SJCRH30 (cell line): ENCODE results near the gene CSTF1. TPM values are rescaled to one million over a fixed set of nuclear protein-coding genes. Genes with fewer than 3 reads are reported as not detected.

Experiments used
- DNase-seq, 2 experiments: peaks; one replicate each; pipeline ENCODE4 v3.0.0-alpha.2; 2015 to 2020
- H3K27ac ChIP-seq: fragments of 250-450 bp; sonication (Bioruptor Pico); 2 replicates; pipeline ENCODE4 v1.5.1; 2020; ENCODE audit warnings: mild to moderate bottlenecking, moderate library complexity
- H3K27me3 ChIP-seq: fragments of 250-450 bp; sonication (Bioruptor Pico); 2 replicates; pipeline ENCODE4 v1.5.1; 2020; ENCODE audit warnings: mild to moderate bottlenecking, moderate library complexity
- H3K36me3 ChIP-seq: fragments of 250-450 bp; sonication (Bioruptor Pico); 2 replicates; pipeline ENCODE4 v1.5.1; 2020; ENCODE audit warnings: mild to moderate bottlenecking, moderate library complexity
- H3K4me1 ChIP-seq: fragments of 250-450 bp; sonication (Bioruptor Pico); 2 replicates; pipeline ENCODE4 v1.5.1; 2020; ENCODE audit warnings: mild to moderate bottlenecking, moderate library complexity
- H3K4me3 ChIP-seq: fragments of 250-450 bp; sonication (Bioruptor Pico); 2 replicates; pipeline ENCODE4 v1.5.1; 2020; ENCODE audit warnings: mild to moderate bottlenecking, moderate library complexity
- H3K9me3 ChIP-seq: fragments of 250-450 bp; sonication (Bioruptor Pico); replicated peaks from 2 replicates; pipeline ENCODE4 v1.5.1; 2020; ENCODE audit warnings: mild to moderate bottlenecking, moderate library complexity
- total RNA-seq: library from RNA; depleted of rRNA; stranded (reverse); fragments of >200 nt; shearing (Covaris generic); gene quantifications from 2 replicates; pipeline ENCODE4 v1.2.3, GENCODE V29; 2014; rRNA removed

The CSTF1 gene
- total RNA-seq, result 158 and 167 TPM in 2 replicates

DNA sequence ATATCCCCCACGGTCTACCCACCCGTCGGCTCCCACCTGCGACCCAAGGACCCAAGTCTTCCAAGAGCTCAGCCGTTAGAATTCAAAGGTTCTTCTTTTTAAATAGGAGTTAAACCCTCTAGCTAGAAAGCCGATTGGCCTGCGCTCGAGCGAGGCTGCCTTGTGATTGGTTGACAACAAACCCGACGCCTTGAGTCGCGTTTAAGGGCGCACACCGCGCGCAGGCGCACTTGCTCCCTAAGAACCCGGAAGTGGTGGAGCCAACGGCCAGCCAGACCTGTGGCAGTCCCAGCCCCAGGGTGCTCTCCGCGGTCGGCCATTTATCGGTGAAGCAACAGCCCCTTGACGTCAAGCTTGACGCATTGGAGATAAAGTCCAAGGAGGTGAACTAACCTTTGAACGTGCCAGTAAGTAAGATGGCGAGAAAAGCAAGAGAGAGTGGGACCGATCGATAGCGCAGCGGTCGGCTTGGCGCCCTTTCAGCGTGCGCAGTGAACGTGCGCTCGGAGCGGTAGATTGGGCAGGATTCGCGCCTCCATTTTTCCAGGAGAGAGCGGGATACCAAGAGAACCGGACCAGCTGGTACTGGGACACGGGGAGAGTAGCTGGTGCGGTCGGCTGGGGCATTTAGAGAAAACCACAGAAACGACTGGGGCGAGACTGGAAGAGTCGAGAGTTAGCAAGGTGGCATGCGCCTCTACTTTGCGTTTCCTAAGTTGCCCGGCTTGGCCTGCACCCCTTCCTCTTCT, at the start of gene CSTF1, which contains the start of gene AURKA:
TSS of gene CSTF1 (plus strand) at position 514 of the 749 bp plus-strand sequence. CDS start 2,908 bp downstream, outside the sequence.
TSS of gene AURKA (minus strand) at position 84 of the 749 bp plus-strand sequence. CDS start 4,018 bp downstream, outside the sequence.
- peaks cover 17% of the 10 kb centered on the region for H3K4me1 ChIP-seq
- no peaks in the 10 kb centered on the region for H3K27me3 ChIP-seq
- peak within 1 kb of the TSS; percentile 89 for H3K4me3 ChIP-seq
- DNase-seq, result peak; percentile 100
- no peaks in the 10 kb centered on the region for H3K9me3 ChIP-seq
- peaks cover 61% of the 10 kb centered on the region for H3K36me3 ChIP-seq
- peak within 1 kb of the TSS; percentile 75 for H3K27ac ChIP-seq

DNA sequence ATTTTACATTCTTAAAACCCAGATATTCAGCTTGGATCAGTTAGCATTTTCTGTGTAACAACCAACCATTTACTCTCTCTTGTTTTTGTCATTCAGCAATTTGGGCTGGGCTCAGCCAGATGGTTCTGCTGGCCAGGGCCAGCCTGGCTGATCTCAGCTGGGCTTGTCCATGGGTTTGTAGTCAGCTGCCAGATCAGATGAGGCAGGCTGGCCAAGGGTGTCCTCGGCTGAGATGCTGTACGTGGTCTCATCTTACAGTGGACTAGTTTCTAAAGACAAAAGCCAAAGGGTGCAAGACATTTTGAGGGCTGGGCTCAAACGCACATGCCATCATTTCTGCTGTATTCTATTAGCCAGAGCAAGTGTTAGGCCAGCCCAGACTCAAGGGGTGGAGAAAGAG, 49.7 kb upstream of the CSTF1 start:
- Histone ChIP-seq H3K4me3 (no peak overlapping the region), H3K36me3 (no peaks in the 10 kb centered on the region), H3K4me1 (no peaks in the 10 kb centered on the region), H3K27ac (no peak overlapping the region), H3K27me3 (peaks cover 5% of the 10 kb centered on the region; the same call in 1 of the 2 replicates), H3K9me3 (no peaks in the 10 kb centered on the region)
- DNase-seq, result no peak

DNA sequence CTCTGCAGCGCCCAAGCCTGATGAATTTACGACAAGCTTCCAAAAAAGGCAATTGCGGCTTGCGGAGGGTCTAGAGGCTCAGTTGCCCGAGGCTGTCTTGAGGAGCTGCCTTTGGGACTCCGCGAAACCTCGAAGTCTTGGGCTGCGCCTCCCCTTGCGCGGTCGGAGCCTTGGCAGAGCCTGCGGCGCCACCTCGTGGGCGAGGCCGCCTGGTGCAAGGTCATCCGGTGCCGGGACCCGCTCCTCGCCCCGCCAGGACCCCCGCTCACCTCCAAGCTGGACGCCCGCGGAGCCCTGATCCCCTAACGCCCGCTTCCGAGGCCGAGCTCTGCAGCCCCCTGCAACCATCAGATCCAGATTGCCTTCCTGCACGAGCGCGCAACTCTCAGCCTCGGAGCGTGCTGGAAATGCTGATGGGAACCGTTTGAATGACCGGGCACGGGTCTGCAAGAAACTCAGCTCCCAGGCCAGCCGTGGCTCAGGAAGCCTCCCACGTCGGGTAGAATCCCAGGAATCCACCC, 48.5 kb upstream of the CSTF1 start:
- peaks cover 14% of the 10 kb centered on the region for H3K27me3 ChIP-seq
- H3K4me3 ChIP-seq, result no peak overlapping the region
- no peaks in the 10 kb centered on the region for H3K4me1 ChIP-seq
- no peaks in the 10 kb centered on the region for H3K9me3 ChIP-seq
- no peak for DNase-seq
- H3K36me3 ChIP-seq, result no peaks in the 10 kb centered on the region
- H3K27ac ChIP-seq, result no peak overlapping the region

DNA sequence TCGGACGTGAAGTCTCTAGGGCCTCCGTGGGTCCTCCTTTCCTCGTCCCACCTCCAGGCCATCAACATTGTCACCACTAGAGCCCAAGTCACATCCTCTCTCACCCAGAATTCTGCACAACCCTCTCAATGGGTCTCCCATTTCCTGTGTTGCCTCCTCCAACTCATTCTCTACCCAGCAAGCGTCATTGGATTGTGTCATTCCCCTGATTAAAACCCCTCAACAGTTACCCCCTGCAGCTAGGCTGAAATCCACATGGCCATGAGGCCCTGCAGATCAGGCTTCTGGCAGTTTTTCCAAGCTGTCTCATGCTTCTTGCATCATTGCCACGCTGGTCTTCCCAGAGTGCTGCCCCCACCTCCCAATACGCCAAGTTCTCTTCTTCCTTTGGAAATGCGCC, 46.5 kb upstream of the CSTF1 start:
- H3K27me3 ChIP-seq, result peaks cover 14% of the 10 kb centered on the region
- no peak for DNase-seq
- no peaks in the 10 kb centered on the region; the same call in 1 of the 2 replicates for H3K9me3 ChIP-seq
- no peaks in the 10 kb centered on the region for H3K36me3 ChIP-seq
- no peak overlapping the region for H3K4me3 ChIP-seq
- no peaks in the 10 kb centered on the region for H3K4me1 ChIP-seq
- H3K27ac ChIP-seq, result no peak overlapping the region

DNA sequence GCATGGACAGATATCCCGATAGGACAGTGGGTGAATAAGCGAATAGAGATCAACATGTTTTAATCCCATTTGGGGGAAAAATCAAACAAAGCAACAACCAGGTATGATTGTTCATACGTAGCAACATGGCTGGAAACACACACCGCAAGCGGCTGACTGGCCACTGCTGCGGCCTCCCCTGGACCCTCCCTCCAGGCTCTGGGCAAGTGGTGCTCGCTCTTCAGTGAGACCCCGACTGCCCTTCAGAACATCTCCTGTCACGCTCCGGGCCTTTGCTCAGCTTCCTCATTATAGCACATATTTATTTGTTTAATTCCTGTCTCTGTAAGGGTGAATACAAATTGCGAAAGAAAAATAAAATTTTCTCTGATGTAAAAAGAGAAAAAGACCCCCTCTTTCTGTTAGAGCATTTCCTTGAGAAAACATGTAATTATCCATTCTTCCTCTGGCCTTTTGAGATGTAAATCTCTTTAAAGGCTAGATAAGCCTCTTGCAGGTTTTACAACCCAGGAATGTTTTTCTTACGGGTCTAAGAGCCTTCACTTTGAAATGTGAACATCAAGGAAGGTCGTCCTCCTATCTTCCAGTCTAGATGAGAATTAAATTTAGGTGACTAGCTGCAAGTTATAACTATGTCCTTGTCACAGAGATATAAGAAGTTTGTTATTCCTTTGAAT, 44.7 kb upstream of the CSTF1 start:
- DNase-seq, result no peak
- H3K9me3 ChIP-seq, result no peaks in the 10 kb centered on the region; the same call in 1 of the 2 replicates
- no peak overlapping the region for H3K4me3 ChIP-seq
- no peak overlapping the region for H3K27ac ChIP-seq
- no peaks in the 10 kb centered on the region for H3K4me1 ChIP-seq
- H3K27me3 ChIP-seq, result peaks cover 14% of the 10 kb centered on the region
- no peaks in the 10 kb centered on the region for H3K36me3 ChIP-seq

DNA sequence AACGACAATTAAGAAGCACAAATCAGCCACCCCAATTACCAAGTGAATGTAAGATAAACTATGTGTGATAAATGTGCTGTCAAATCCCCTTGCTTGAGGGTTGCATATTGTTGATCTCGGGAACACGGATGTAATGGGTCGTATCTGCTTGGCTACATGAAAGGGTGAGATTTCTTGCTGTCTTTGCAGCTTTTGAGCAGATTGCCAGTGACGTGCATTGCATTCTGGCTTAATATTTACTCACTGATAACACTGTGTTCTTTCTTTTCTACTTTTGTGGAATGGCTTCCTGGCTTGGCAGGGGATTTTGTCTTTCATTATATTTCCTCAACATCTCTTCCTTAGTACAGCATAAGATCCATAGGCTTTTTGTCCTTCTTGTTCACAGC, 44.1 kb upstream of the CSTF1 start:
- DNase-seq, result no peak
- no peaks in the 10 kb centered on the region for H3K4me1 ChIP-seq
- no peaks in the 10 kb centered on the region; the same call in 1 of the 2 replicates for H3K9me3 ChIP-seq
- no peak overlapping the region for H3K4me3 ChIP-seq
- no peaks in the 10 kb centered on the region for H3K36me3 ChIP-seq
- H3K27ac ChIP-seq, result no peak overlapping the region
- peaks cover 14% of the 10 kb centered on the region for H3K27me3 ChIP-seq

DNA sequence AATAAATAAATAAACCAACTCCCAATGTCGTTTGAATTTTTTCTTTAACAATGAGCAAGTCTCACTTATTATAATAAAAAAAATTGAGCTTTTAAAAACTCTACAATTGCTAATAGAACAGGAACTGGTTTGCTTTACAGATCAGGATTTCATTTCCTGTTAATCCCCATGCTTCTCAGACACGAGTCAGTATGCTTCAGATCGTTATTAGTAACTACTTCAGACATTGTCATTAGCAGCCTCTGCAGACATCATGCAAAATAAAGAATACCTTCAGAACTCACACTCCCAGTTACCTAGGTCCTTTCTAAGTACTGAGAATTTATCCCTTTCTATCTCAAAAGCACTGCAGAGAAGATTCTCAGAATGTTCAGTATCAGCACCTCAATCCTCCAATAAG, 43.7 kb upstream of the CSTF1 start:
- no peaks in the 10 kb centered on the region for H3K36me3 ChIP-seq
- H3K27ac ChIP-seq, result no peak overlapping the region
- DNase-seq, result no peak
- H3K9me3 ChIP-seq, result no peaks in the 10 kb centered on the region; the same call in 1 of the 2 replicates
- H3K4me1 ChIP-seq, result no peaks in the 10 kb centered on the region
- peaks cover 19% of the 10 kb centered on the region for H3K27me3 ChIP-seq
- no peak overlapping the region for H3K4me3 ChIP-seq

DNA sequence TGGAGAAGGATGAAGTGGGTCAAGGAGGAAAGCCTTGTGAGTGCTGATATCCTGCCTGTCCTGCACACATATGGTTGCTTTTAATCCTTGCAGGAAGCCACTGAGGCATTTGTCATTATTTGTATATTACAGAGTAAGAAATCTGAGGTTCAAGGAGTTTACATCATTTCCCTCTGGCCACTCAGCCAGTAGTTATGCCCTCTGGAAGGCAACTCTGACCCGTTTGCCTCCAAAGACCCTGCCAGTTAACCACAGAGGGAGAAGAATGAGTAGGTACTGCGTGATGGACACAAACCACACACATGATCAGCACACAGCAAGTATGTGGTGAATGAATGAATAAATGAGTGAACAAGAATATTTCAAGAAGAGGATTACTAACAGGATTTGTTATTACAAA, 41.6 kb upstream of the CSTF1 start:
- Histone ChIP-seq H3K27me3 (peaks cover 22% of the 10 kb centered on the region), H3K4me1 (no peaks in the 10 kb centered on the region), H3K4me3 (no peak overlapping the region), H3K27ac (no peak overlapping the region), H3K36me3 (no peaks in the 10 kb centered on the region), H3K9me3 (no peaks in the 10 kb centered on the region; the same call in 1 of the 2 replicates)
- no peak for DNase-seq

DNA sequence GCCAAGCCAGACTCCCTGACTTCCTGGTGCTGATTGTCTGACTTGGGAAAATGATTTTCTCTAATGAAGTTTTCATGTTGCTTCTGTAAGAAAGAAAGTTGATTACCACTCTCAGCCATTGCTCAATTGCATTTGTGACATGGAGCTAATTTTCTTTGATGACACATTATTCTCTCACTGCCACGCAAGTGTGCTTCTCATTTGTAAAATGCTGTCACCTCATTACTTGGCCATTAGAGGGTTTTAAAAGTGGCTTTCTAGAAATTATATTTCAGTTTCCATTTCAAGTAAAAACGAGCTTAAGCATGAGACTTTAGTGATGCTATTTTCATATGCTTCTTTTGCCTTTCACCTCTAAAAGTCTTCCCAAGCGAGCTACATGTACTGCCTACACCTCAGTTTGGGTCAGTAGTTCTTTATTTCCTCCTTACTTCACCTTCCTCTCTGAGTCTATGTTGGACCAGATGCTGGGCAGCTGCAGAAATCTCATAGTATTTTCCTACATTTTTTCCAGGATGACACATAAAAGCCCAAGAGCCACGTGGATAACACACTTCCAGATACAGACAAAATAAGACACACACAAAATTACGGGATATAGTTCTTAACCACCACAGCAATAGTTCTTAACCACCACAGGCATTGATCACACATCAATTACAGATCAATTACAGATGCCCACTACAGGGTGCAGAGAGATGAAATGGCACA, 39.9 kb upstream of the CSTF1 start:
- Histone ChIP-seq H3K27me3 (peaks cover 22% of the 10 kb centered on the region), H3K4me1 (no peaks in the 10 kb centered on the region), H3K9me3 (no peaks in the 10 kb centered on the region; the same call in 1 of the 2 replicates), H3K36me3 (no peaks in the 10 kb centered on the region), H3K27ac (no peak overlapping the region), H3K4me3 (no peak overlapping the region)
- no peak for DNase-seq

DNA sequence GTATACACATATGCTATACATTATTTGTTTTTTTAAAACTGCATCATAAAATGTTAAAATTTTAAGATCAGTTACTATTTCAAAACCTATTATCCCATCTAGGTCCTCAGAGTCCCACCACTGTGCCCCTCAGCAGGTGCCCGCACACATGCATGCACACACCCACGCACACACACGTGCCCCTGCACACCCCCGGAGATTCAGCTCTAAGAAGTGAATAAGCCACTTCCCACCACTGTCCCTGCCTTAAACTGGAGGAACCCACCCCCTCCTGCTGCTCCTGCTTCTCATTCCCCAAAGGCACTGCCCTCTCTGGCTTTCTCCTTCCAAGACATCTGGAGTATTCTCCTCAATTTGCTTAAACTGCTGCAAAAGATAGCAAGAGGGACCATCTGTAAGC, 39.1 kb upstream of the CSTF1 start:
- H3K4me1 ChIP-seq, result peaks cover 5% of the 10 kb centered on the region
- H3K27me3 ChIP-seq, result peaks cover 14% of the 10 kb centered on the region
- no peaks in the 10 kb centered on the region for H3K36me3 ChIP-seq
- H3K27ac ChIP-seq, result no peak overlapping the region
- DNase-seq, result no peak
- no peaks in the 10 kb centered on the region; the same call in 1 of the 2 replicates for H3K9me3 ChIP-seq
- H3K4me3 ChIP-seq, result no peak overlapping the region

DNA sequence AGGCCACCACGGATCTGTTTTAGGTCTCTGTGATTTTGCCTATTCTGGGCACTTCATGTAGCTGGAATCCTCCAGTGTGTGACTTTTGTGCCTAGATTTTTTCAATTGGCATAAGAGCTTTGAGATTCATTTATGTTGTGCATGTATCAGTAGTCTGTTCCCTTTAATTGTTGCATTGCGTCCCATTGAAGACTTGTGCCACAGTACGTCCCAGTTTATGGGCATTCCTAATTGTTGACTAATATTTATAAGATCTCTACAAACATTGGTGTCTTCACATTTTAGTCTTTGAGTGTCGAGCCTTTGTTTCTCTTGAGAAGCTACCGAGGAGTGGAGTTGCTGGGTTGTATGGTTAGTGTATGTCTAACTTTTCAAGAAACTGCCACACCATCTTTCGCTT, 34.4 kb upstream of the CSTF1 start:
- Histone ChIP-seq H3K4me1 (peaks cover 20% of the 10 kb centered on the region), H3K4me3 (peak overlapping the region; percentile 73), H3K27ac (no peak overlapping the region), H3K27me3 (peaks cover 11% of the 10 kb centered on the region), H3K36me3 (no peaks in the 10 kb centered on the region), H3K9me3 (no peaks in the 10 kb centered on the region)
- peak in 1 of 2 experiments; percentile 58 for DNase-seq

DNA sequence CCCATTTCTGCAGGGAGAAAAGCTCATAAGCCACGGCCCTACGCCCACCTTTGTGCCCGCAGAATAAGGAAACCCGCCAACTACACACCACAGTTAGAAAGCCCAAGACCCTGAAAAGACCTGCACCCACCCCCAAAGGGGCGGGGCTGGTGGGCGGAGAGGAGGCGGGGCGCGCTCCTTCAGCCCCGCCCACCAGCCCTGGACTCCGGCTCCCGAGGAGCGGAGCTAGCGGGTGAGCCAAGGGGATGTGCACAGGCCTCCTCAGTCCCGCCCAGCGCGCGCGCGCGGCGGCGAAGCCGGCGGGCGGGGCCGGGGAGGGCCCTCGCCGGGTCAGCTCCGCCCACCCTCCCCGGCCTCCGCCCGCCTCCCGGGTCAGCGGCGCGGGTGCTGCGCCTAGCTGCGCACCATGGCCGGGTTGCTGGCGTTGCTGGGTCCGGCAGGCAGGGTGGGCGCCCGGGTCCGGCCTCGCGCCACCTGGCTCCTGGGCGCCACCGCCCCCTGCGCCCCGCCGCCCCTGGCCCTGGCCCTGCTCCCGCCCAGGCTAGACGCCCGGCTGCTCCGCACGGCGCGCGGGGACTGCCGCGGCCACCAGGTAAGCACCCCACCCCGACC, 33.7 kb upstream of the CSTF1 start, which contains the start of gene FAM210B:
TSS of gene FAM210B (plus strand) at position 375 of the 612 bp plus-strand sequence. CDS start at position 407, 32 bp downstream.
- peak; percentile 99 for DNase-seq
- peak within 1 kb of the TSS; percentile 78 for H3K27ac ChIP-seq
- H3K4me1 ChIP-seq, result peaks cover 20% of the 10 kb centered on the region
- no peaks in the 10 kb centered on the region for H3K36me3 ChIP-seq
- H3K4me3 ChIP-seq, result peak within 1 kb of the TSS; percentile 73
- no peaks in the 10 kb centered on the region for H3K9me3 ChIP-seq
- peaks cover 7% of the 10 kb centered on the region for H3K27me3 ChIP-seq

DNA sequence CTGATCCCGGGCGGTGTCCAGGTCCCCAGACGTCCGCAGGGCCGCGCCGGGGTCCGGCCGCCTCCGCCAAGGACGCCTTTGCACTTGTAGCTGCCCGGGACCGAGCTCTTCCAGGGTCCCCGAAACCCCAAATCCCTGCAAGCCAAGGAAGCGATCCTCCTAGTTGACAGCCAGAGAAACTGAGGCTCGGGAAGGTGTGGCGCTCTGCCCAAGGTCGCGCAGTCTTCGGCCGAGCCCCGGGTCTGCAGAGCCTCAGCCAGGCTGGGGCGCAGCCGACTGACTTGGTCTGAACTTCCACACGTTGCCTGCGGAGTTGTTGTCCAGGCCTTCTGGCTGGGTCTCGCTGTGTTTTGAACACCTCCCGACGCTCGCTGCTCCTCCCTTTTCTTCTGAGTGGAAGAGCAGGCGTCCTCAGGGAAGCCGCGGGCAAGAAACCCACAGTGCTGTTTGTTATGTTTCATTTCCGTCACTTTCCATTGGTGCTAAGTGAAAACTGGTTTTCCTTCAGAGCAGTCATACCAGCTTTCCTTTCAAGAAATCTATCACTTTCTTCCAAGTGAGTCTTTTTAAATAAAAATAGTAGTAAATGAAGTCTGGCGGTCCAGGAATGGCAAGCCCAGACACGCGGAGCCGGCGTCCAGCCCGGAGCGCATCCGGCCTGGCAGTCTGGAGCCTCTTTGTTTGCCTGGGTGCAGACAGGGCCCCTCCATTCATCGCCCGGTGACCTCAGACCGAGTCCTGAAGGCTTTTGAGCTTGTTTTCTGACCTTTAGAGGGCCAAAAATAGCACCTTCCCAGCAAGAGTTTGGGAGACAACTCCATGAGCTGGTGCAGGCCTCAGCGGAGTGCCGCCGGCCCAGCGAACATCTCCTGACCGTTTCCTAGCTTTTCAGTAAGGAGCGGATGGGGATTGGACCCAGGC, 33.0 kb upstream of the CSTF1 start:
- Histone ChIP-seq H3K4me1 (peaks cover 20% of the 10 kb centered on the region), H3K9me3 (no peaks in the 10 kb centered on the region), H3K27ac (peak overlapping the region; percentile 78), H3K36me3 (no peaks in the 10 kb centered on the region), H3K4me3 (peak overlapping the region; percentile 73), H3K27me3 (no peaks in the 10 kb centered on the region)
- DNase-seq, result peak; percentile 88 to 94
